GM10847 (cell line): ENCODE results near the gene P2RY8.

Experiments used
- POLR2A ChIP-seq: IDR thresholded peaks from 2 replicates; pipeline ENCODE4 v1.6.1; 2011; ENCODE audit not compliant: insufficient read length; ENCODE audit errors: extremely low read depth

The P2RY8 gene, protein sequence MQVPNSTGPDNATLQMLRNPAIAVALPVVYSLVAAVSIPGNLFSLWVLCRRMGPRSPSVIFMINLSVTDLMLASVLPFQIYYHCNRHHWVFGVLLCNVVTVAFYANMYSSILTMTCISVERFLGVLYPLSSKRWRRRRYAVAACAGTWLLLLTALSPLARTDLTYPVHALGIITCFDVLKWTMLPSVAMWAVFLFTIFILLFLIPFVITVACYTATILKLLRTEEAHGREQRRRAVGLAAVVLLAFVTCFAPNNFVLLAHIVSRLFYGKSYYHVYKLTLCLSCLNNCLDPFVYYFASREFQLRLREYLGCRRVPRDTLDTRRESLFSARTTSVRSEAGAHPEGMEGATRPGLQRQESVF

DNA sequence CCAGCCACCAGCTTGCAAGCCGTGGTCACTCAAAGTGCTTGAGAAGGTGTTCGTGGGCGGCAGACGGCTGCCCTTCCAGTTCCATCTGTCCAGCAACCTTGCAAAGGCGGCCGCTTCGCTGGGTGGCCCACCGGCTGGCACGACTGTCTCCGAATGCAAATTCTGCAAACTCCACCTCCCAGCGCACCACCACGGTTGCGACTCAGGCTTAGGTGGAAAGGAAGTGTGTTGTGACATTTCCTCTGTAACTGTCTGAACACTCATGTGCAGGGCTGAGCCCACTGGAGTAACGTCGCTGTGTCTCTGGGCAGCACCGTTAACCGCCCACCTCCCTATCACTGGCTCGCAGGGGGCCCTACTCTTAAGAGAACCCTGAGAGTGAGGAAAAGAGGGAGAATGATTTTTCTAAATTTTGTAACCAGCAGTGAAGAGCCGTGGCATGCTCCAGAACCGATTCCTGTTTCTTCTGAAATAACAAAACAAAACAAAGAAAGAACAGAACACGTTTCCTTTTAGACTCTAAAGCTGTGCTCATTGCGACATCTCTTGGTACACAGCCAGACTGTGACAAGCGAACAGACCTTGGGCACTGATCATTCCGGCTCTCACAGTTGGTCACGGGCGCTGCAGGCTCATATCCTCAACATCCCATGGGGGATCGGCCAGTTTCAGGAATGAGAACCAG, at the start of gene P2RY8:
Gene P2RY8 (minus strand): TSS at position 155 of the 685 bp plus-strand sequence. CDS start 70,627 bp downstream, outside the sequence.
- TF ChIP-seq POLR2A = peak; percentile 75

DNA sequence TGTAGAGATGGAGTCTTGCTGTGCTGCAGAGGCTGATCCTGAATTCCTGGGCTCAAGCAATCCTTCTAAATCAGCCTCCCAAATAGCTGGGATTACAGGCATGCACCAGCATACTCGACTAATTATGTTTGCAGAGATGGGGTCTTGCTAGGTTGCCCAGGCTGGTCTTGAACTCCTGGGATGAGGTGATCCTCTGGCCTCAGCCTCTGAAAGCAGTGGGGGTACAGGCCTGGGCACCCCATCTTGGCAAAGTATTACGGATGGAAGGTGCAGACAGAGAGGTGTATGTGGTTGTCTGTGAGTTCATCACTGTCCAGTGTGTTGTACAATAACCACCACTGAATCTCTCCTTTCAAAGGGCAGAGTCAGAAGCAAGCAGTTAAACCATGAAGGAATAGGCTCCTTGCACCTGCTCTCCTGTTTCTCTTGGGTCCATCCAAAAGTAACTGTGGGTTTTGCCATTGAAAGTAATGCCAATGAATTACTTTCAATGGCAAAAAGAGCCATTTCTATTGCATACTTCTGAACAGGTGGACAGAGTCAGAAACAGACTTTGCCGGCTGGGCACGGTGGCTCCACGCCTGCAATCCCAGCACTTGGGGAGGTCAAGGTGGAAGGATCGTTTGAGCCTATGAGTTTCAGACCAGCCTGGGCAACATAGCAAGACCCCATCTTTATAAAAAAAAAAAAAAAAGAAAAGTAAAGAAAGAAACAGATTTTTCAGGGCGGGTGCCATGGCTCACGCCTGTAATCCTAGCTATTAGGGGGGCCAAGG, 47.4 kb upstream of the P2RY8 start:
- no peak for TF ChIP-seq POLR2A

DNA sequence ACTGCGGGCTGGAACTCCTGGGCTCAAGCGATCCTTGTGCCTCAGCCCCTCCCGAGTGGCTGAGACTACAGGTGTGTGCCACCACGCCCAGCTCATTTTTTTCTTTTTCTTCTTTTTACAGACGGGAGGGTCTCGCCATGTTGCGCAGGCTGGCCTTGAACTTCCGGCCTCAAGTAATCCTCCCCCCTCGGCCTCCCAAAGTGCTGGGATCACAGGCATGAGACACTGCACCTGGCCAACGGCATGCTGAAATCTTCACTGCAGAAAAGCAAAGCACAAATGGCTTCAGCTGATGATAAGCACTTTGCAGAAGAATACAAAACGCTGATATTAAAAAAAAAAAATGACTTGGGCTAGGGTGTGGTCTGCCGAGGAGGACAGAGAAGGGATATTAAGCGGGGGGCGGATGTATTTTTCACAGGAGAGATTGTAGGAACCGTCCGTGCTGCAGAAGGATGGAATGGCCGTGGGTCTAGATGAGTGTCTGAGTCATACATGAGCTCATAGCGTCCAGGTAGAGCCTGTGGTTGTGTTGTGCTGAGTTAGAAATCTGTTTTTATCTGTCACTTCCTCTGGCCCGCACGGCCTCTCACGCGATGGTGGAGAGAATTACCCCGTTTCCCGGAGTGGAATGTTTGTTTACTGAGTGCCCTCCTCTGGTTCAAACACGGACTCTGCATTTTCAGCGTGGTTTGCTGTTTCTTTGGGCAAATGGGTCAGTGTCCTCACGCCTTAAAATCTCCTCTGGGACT, 45.9 kb upstream of the P2RY8 start:
- no peak for TF ChIP-seq POLR2A

DNA sequence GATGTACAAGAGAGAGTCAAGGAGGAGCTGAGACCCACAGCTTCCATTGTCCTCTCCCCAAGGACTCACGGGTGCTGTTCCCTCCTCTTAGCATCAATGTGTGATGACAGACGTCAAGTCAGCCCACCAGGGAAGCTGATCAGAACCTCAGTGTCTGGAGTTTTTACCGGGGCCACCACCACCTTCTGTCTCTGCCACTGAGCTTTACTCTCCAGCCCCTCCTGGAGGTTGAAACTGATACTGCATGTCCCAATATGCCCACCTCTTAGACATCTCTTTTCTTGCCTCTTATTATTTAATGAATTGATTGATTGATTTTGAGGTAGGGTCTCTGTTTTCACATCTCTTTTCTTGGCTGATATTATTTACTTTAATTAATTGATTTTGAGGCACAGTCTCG, 44.1 kb upstream of the P2RY8 start:
- no peak for TF ChIP-seq POLR2A

DNA sequence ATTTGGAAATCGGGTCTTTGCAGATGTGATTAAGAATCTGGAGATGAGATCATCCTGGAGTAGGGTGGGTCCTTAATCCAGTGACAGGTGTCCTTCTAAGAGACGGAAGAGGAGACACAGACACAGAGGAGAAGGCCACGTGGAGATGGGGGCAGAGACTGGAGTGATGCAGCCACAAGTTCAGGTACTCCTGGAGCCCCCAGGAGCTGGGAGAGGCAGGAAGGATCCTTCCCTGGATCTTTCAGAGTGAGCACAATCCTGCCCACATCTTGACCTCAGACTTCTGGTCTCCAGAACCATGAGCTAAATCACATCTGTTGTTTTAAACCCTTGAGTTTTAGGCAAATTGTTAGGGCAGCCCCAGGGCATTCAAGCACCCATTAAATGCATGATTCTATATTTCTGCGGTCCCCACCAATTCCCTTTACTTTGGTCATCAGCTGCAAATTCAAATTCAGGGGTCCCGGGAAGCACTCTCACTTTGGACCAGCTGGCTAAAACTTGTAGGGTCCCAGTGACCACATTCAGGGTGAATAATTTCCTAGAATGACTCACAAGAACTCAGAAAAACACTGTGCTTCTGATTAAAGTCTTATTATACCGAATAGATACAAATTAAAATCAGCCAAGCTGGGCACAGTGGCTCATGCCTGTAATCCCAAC, 41.7 kb upstream of the P2RY8 start:
- TF ChIP-seq POLR2A = no peak

DNA sequence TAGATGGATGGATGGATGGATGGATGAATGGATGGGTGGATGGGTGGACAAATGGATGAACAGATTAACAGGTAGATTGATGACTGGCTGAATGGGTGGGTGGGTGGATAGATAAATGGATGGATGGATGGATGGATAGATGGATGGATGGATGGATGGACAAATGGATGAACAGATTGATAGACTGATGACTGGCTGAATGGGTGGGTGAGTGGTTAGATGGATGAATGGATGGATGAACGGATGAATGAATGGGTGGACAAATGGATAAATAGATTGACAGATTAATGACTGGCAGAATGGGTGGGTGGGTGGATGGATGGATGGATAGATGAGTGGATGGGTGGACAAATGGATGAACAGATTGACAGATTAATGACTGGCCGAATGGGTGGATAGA, 40.9 kb upstream of the P2RY8 start:
- TF ChIP-seq POLR2A = no peak

DNA sequence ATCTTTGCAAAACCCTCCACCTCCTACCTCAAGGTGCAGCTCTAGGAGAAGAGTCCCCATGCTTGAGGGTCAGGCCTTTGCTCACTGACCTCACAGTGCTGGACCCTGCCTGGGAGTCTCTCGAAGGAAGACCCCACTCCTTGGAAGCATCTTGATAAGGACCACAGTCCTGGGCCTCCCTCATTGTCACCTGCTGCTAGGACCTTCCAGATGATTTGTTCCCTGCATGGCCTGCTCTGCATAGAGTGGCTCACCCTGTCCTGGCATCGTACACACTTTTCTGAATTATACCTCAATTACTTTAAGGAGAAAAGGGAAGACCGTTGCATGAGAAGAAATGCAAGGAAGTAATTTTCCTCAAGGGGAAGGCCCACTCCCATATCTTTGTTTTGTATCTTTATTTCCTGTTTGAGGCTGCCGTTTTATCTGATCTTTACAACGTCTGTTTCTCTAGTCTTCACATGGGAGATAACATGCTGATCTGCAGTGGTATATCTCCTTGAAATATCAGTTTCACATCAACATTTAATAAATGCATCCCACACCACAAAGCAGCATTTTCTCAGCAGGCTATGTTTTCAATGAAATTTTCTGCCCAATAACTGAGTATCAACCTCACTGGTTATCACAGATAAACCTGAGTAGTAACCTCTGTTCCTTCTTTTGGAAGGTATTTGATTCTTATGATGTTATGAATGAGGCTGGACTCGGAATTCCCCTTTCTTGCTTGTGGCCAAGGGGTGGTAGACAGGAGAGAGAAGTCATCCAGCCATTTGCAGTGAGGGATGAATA, 39.4 kb upstream of the P2RY8 start:
- no peak for TF ChIP-seq POLR2A

DNA sequence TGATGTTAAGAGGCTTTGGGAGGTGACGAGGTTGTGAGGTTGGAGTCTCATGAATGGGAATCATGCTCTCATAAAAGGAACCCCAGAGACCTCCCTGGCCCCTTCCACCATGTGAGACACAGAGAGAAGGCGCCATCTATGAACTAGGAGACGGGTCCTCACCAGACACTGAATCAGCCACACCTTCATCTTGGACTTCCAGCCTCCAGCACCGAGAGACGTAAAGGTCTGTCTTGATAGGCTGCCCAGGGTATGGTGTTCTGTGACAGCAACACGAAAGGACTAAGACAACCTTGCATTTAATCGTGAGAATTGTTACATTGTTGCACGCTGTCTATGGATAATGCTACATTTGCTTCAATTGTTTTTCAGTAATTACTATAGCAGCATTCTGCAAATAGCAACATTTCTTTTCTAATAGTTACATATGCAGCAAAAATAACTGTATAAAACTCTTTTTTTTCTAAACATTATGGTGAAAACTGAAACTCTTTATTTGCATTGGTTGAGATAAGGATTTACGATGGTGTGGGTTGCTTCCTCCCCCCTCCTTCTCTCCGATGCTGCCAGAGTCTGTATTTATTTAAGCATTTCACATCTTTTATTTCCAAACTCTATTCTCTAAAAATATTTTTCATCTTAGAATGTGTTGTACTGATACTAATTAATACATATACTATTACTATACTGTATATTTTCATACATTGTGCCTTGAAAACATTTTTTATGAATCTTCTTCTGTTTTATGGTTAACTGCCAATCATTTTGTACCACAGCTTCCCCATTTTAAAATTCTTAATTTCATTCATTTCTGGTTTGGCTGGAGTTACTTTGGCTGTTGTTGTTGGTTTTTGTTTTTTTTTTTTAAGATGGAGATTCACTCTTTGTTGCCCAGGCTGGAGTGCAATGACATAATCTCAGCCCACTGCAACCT, 28.0 kb upstream of the P2RY8 start:
- TF ChIP-seq POLR2A = no peak

DNA sequence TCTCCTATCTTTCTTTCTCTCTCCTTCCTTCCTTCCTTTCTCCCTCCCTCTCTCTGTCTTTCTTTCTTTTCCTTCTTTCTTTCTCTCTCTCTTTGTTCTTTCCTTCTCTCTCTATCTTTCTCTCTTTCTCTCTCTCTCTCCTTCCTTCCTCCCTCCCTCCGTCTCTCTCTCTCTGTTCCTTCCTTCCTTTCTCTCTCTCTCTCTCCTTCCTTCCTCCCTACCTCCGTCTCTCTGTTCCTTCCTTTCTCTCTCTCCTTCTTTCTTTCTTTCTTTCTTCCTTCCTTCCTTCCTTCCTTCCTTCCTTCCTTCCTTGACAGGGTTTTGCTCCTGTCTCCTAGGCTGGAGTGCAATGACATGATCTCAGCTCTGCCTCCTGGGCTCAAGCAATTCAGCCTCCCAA, 24.2 kb upstream of the P2RY8 start:
- TF ChIP-seq POLR2A = no peak

DNA sequence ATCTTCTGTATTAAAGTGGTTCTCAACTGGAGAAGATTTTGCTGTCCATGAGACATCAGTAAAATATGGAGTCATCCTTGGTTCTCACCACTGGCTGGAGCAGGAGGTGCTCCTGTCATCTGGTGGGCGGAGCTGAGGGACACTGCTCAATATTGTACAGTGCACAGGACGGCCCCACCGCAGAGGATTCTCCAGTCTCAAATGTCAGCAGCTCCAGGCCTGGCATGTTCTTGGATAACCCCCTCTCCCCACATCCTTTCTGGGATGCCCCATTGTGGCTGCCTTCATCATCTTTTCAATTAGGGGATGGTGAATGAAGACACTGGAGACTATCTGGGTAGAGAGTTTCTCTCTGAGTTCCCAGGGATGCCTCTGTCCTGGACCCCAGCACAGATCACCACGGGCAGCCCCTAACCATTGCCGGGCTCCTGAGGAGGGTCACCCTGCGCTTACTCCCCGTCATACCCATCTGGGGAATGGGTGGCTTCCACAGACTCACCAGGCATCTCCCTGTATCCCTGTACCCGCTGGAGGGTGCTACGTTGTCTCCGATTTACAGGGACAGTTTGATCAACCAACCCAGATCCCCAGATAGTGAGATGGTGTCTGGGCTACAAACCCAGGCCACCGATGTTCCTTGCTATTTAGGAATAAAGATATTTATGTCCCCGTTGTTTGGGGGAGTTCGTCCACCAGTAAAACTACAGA, 21.9 kb upstream of the P2RY8 start:
- no peak for TF ChIP-seq POLR2A

DNA sequence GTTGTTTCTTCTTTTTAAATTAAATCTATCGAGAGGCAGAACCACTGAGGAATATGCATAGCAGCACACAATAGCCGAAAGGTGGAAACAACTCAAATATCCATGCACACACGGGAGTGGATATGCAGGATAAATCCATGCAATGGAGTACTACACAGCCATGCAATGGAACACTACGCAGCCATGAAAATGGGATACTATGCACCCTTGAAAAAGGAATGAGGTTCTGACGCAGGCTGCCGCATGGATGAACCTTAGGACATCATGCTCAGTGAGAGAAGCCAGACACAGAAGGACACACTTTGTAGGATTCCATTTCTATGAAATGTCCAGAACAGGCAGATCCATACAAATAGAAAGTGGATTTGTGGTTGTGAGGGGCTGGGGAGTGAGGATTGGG, 18.4 kb upstream of the P2RY8 start:
- TF ChIP-seq POLR2A = no peak
